Left ventricle myocardium superior (tissue), 1 donor: Measurements from ENCODE around the gene BLM. TPM values are rescaled to one million over a fixed set of nuclear protein-coding genes. Genes with fewer than 3 reads are reported as not detected.

Source experiments
- ATAC-seq: fragments of 200-7000 bp; cut with Tn5 transposase; one replicate; pipeline ENCODE4 v1.9.1; 2020; ENCODE audit warnings: mild to moderate bottlenecking, moderate library complexity
- DNase-seq: peaks from one replicate; pipeline ENCODE4 v3.0.0-alpha.2; 2020
- intact Hi-C: fragments of 100-400 bp; cut with micrococcal nuclease; formaldehyde crosslinking; loops from one replicate; pipeline ENCODE4 v1.11.0; 2022
- total RNA-seq: library from RNA; stranded (reverse); fragmentation: NEBNext Ultra II Directional; extraction: Animal tissue kit (Norgen Biotek cat#: 25700); gene quantifications from one replicate; pipeline ENCODE4 v1.2.1, GENCODE V29; 2021
- donor health status: DM: no; HTN: yes; CAD: no; lungs with severe emphysema.

BLM gene
- total RNA-seq, 1 donor from 2014 or later = 35.9 TPM

DNA sequence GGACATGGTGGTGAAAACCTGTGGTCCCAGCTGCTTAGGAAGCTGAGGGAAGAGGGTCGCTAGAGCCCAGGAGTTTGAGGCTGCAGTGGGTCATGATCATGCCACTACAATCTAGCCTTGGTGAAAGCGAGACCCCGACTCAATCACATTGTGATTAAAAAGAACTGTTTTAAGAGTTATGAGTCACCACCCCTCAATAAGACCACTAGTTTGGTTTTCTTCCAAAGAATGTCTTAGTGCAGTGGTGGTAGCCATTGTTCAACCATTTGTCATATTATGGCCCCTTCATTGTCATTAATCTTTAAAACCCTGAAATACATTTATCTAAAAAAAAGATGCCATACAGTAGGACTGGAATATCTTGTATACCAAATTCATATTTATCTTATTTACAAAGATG lies 48.8 kb downstream of the BLM start:
- no peak for DNase-seq
- intact Hi-C loops = no loop called here

GRCh38 chr15:90769375-90769774 lies 52.2 kb downstream of the BLM start:
- intact Hi-C loops = no loop called here

More for the DNA sequence above, 48.8 kb downstream of the BLM start:
- ATAC-seq = no peak

GRCh38 chr15:90773485-90773884 lies 56.3 kb downstream of the BLM start:
- ATAC-seq (no peak), DNase-seq (no peak)
- intact Hi-C loops = no loop called here

More at GRCh38 chr15:90769375-90769774, 52.2 kb downstream of the BLM start:
- DNase-seq (no peak), ATAC-seq (no peak)

- intact Hi-C loops = no loop called here
- no peak for ATAC-seq
- DNase-seq = no peak
Observed at GRCh38 chr15:90774731-90775514, 57.8 kb downstream of the BLM start.

GRCh38 chr15:90780916-90781315 lies 63.8 kb downstream of the BLM start:
- ATAC-seq (no peak), DNase-seq (no peak)
- intact Hi-C loops = no loop called here

- DNase-seq (no peak), ATAC-seq (peak; percentile 79)
- intact Hi-C loops = no loop called here
Observed at GRCh38 chr15:90782442-90782841, 65.3 kb downstream of the BLM start.

GRCh38 chr15:90787881-90788280 lies 70.7 kb downstream of the BLM start:
- ATAC-seq (no peak), DNase-seq (no peak)
- intact Hi-C loops = no loop called here

DNA sequence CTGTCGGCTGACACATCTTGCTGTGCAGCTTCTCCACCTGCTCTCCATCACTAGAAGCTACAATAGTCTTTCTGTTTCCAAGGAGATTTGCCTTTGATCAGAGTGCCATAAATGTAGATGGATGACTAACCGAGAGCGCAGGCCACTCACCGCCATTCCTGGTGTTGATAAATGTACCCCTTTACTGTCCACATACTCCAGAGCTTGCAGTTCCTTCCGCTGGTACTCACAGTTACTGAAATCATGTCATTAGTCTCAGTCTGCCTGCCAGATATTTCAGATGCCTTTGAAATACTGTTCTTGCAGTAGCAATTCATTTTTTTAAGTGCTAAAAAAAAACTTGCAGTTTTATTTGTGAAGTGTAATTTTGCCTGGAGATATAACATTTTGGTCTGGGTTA lies 72.3 kb downstream of the BLM start:
- ATAC-seq (no peak), DNase-seq (no peak)
- intact Hi-C loops = no loop called here

DNA sequence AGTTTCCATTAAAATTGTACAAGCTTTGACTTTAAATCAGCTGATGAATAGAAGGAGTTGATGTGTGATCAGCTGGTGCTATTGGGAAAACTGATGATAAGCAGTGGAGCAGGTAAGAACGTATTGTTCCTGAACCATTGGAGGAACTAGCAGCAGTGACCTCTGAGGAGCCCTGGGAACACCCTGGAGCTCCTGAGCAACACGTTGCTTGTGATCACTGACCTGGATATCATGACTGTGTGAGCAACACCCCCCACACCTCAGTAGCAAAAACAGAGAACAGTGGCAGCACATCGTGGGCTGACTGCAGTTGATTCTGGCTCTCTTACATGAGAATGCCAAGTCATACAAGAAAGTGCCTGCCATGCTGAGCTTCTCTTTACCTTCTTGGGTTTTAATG lies 72.9 kb downstream of the BLM start:
- intact Hi-C loops = no loop called here
- peak; percentile 32 for ATAC-seq
- no peak for DNase-seq

GRCh38 chr15:90790561-90790960 lies 73.4 kb downstream of the BLM start:
- no peak for DNase-seq
- intact Hi-C loops = no loop called here
- ATAC-seq = no peak

DNA sequence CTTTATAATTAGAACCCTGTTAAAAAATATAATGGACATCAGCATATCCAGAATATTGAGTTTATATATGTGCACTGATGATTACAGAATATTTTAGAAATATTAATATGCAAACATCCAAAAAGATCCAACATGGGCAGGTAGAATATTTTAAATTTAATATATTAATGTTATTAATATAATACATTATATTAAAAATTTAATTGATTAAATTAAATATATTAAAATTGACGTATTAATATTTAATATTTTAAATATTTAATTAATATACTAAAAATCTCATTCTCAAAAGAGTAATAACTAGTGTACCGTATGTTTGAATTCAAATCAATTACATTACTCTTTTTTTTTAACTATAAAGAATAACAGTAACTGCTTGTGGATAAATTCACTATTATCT lies 77.4 kb downstream of the BLM start:
- no peak for ATAC-seq
- intact Hi-C loops = no loop called here

GRCh38 chr15:90799639-90800170 lies 82.6 kb downstream of the BLM start:
- intact Hi-C loops = no loop called here
- no peak for DNase-seq
- no peak for ATAC-seq

More for the DNA sequence above, 77.4 kb downstream of the BLM start:
- no peak for DNase-seq

DNA sequence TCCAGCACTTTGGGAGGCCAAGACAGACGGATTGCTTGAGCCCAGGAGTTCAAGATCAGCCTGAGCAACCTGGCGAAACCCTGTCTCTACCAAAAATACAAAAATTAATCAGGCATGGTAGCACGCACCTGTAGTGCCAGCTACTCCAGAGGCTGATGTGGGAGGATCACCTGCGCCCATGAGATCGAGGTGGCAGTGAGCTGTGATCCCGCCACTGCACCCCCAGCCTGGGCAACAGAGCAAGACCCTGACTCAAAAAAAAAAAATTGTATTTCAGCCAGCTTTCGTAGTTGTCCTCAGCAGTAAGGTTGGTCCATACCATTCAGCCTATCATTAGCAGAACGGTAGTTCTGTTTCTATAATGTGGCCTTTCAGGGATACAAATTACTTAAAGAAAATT lies 84.7 kb downstream of the BLM start:
- ATAC-seq = no peak
- DNase-seq = no peak
- intact Hi-C loops = no loop called here

GRCh38 chr15:90807074-90807785 lies 90.1 kb downstream of the BLM start:
- no peak for ATAC-seq
- intact Hi-C loops = no loop called here
- no peak for DNase-seq

DNA sequence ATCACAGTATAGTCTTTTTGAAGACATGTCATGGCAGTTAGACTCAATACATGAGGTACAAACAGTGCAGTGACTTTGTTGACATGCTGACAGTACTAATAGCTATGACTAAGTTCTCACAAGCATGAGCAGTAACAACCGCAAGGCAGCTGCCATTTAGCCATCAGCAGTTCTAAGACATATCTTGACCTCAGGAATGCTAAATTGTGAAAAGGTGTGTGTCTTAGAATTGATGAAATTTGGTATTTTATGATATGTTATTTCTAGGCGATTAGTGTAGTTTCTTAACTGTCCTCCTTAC lies 90.6 kb downstream of the BLM start:
- DNase-seq = no peak
- no peak for ATAC-seq

DNA sequence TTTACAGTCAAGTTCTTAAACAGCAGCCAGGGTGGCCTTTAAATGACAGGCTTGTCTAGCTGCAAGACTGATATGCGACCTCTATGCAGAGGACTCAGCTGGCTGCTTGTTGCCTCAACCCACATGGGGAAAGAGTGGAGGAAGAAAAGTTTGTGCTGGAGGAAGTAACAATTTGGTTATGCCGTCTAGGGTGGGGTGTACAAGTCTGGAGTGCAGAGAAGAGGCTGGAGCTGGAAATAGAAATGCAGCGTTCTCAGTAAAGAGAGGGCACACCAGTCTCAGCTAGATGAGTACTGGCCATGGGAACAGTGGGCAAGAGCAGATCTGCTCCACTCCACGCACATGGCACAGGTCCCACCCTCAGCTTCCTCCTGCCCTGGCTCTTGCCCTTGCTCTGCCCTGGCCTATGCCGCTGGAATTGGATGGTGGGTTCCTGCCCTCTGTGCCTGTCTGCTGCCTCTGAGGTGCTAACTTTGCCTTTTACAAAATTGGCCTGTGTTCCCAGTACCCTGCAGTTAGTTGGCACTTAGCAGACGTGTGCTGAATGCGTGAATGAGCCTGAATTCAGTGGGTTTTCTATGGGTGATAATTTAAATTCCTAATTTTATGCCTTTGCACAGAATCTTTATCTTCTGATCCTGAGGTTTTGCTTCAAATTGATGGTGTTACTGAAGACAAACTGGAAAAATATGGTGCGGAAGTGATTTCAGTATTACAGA lies 91.5 kb downstream of the BLM start:
- ATAC-seq = peak; percentile 40
- DNase-seq = no peak
- intact Hi-C loops = no loop called here

More for the DNA sequence above, 90.6 kb downstream of the BLM start:
- intact Hi-C loops = no loop called here

- no peak for ATAC-seq
- intact Hi-C loops = no loop called here
- DNase-seq = no peak
Observed at GRCh38 chr15:90809536-90809935, 92.4 kb downstream of the BLM start.

DNA sequence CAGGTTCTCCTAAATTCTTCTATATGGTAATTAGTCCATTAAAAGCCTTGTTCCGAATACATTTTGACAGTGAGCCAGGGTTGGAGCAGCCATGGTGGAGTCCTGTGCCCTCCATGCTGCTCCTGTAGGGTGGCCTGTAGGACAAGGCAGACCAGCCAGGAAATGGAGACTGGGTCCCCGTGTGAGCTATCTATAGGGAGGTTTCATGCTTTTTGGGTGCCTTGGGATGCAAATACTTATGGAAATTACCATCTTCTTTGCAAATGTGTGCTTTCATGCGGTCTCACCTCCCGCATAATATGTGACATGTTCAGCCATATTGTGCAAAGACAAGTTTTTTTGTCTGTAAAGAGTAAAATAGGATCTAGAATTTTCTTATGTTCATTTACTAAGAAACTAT lies 93.2 kb downstream of the BLM start:
- intact Hi-C loops = no loop called here
- DNase-seq (no peak), ATAC-seq (no peak)

GRCh38 chr15:90812171-90812957 lies 95.2 kb downstream of the BLM start:
- no peak for DNase-seq
- intact Hi-C loops = no loop called here
- ATAC-seq = no peak

DNA sequence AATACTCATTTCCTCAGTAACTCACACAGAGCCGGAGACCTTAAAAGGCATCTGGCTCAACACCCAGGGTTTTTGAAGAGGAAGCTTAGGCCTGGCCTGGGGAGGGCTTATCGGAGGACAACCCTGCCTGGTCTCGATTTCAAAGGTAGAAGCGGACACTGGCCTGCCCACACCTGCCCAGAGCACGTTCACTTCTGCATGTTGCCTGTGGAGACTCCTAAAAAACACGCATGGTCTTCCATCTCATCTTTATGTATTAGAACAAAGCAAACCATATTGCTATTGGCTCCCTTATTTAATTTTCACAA lies 95.8 kb downstream of the BLM start:
- ATAC-seq (no peak), DNase-seq (no peak)
- intact Hi-C loops = no loop called here
